ENCODE data around the gene HCFC1R1.
"Not testable (repeated sequence)": the region's sequence is repeated elsewhere in the genome, so short reads cannot be mapped to it uniquely, and the experiment has no call there.

HCFC1R1 gene

GRCh38 chr16:3055734-3056115 is 32.0 kb upstream of the HCFC1R1 start:
- not testable (repeated sequence) for H3K4me3 ChIP-seq (ENCODE audit: low read length); H3K9ac ChIP-seq (ENCODE audit: low read length); H3K4me1 ChIP-seq (ENCODE audit: control insufficient read depth, insufficient read depth, low read length); DNase-seq (ENCODE audit: low read depth); H3K36me3 ChIP-seq (ENCODE audit: control insufficient read depth, insufficient read depth, low read length, severe bottlenecking); H3K9me3 ChIP-seq (ENCODE audit: control insufficient read depth, low read length)
- peaks cover 14% of the 10 kb centered on the region for H3K27me3 ChIP-seq (replicated peaks; ENCODE audit: control insufficient read depth, insufficient read depth, low read length)

- H3K36me3 ChIP-seq (ENCODE audit: control insufficient read depth, insufficient read depth, low read length, severe bottlenecking), result no peaks in the 10 kb centered on the region
- no peak overlapping the region for H3K4me3 ChIP-seq (ENCODE audit: low read length)
- H3K9me3 ChIP-seq (ENCODE audit: control insufficient read depth, low read length), result no peaks in the 10 kb centered on the region
- peaks cover 8% of the 10 kb centered on the region for H3K4me1 ChIP-seq (ENCODE audit: control insufficient read depth, insufficient read depth, low read length)
- peaks cover 20% of the 10 kb centered on the region for H3K27me3 ChIP-seq (replicated peaks; ENCODE audit: control insufficient read depth, insufficient read depth, low read length)
- no peak for DNase-seq (ENCODE audit: low read depth)
- H3K9ac ChIP-seq (ENCODE audit: low read length), result no peak overlapping the region
Measured at GRCh38 chr16:3054965-3055733, 31.4 kb upstream of the HCFC1R1 start.

- not testable (repeated sequence) for H3K9ac ChIP-seq (ENCODE audit: low read length); H3K9me3 ChIP-seq (ENCODE audit: control insufficient read depth, low read length); H3K4me1 ChIP-seq (ENCODE audit: control insufficient read depth, insufficient read depth, low read length); DNase-seq (ENCODE audit: low read depth); H3K4me3 ChIP-seq (ENCODE audit: low read length); H3K36me3 ChIP-seq (ENCODE audit: control insufficient read depth, insufficient read depth, low read length, severe bottlenecking)
- H3K27me3 ChIP-seq (replicated peaks; ENCODE audit: control insufficient read depth, insufficient read depth, low read length), result peaks cover 38% of the 10 kb centered on the region
Measured at GRCh38 chr16:3053330-3053710, 29.6 kb upstream of the HCFC1R1 start.

GRCh38 chr16:3052571-3053329 is 29.0 kb upstream of the HCFC1R1 start:
- H3K36me3 ChIP-seq (ENCODE audit: control insufficient read depth, insufficient read depth, low read length, severe bottlenecking); H3K9me3 ChIP-seq (ENCODE audit: control insufficient read depth, low read length); H3K4me3 ChIP-seq (ENCODE audit: low read length); DNase-seq (ENCODE audit: low read depth); H3K9ac ChIP-seq (ENCODE audit: low read length); H3K4me1 ChIP-seq (ENCODE audit: control insufficient read depth, insufficient read depth, low read length): not testable (repeated sequence)
- peaks cover 42% of the 10 kb centered on the region for H3K27me3 ChIP-seq (replicated peaks; ENCODE audit: control insufficient read depth, insufficient read depth, low read length)

GRCh38 chr16:3051494-3051893 is 27.8 kb upstream of the HCFC1R1 start:
- no peak overlapping the region for H3K9ac ChIP-seq (ENCODE audit: low read length)
- H3K4me3 ChIP-seq (ENCODE audit: low read length), result no peak overlapping the region
- H3K9me3 ChIP-seq (ENCODE audit: control insufficient read depth, low read length), result no peaks in the 10 kb centered on the region
- H3K27me3 ChIP-seq (replicated peaks; ENCODE audit: control insufficient read depth, insufficient read depth, low read length), result peaks cover 51% of the 10 kb centered on the region
- DNase-seq (ENCODE audit: low read depth), result no peak
- H3K36me3 ChIP-seq (ENCODE audit: control insufficient read depth, insufficient read depth, low read length, severe bottlenecking), result no peaks in the 10 kb centered on the region
- no peaks in the 10 kb centered on the region for H3K4me1 ChIP-seq (ENCODE audit: control insufficient read depth, insufficient read depth, low read length)

GRCh38 chr16:3051009-3051408 is 27.3 kb upstream of the HCFC1R1 start:
- H3K4me3 ChIP-seq (ENCODE audit: low read length), result no peak overlapping the region
- H3K9me3 ChIP-seq (ENCODE audit: control insufficient read depth, low read length), result no peaks in the 10 kb centered on the region
- no peak overlapping the region for H3K9ac ChIP-seq (ENCODE audit: low read length)
- DNase-seq (ENCODE audit: low read depth), result no peak
- no peaks in the 10 kb centered on the region for H3K4me1 ChIP-seq (ENCODE audit: control insufficient read depth, insufficient read depth, low read length)
- no peaks in the 10 kb centered on the region for H3K36me3 ChIP-seq (ENCODE audit: control insufficient read depth, insufficient read depth, low read length, severe bottlenecking)
- peaks cover 51% of the 10 kb centered on the region for H3K27me3 ChIP-seq (replicated peaks; ENCODE audit: control insufficient read depth, insufficient read depth, low read length)

- Histone ChIP-seq H3K27me3 (replicated peaks; ENCODE audit: control insufficient read depth, insufficient read depth, low read length) (peaks cover 51% of the 10 kb centered on the region), H3K9me3 (ENCODE audit: control insufficient read depth, low read length) (no peaks in the 10 kb centered on the region), H3K36me3 (ENCODE audit: control insufficient read depth, insufficient read depth, low read length, severe bottlenecking) (no peaks in the 10 kb centered on the region)
Measured at GRCh38 chr16:3050487-3050886, 26.7 kb upstream of the HCFC1R1 start.

GRCh38 chr16:3049921-3050481 is 26.3 kb upstream of the HCFC1R1 start:
- H3K27me3 ChIP-seq (replicated peaks; ENCODE audit: control insufficient read depth, insufficient read depth, low read length), result peaks cover 51% of the 10 kb centered on the region
- H3K36me3 ChIP-seq (ENCODE audit: control insufficient read depth, insufficient read depth, low read length, severe bottlenecking), result no peaks in the 10 kb centered on the region
- no peaks in the 10 kb centered on the region for H3K9me3 ChIP-seq (ENCODE audit: control insufficient read depth, low read length)
- no peak for DNase-seq (ENCODE audit: low read depth)
- H3K4me1 ChIP-seq (ENCODE audit: control insufficient read depth, insufficient read depth, low read length), result peaks cover 2% of the 10 kb centered on the region
- no peak overlapping the region for H3K4me3 ChIP-seq (ENCODE audit: low read length)
- H3K9ac ChIP-seq (ENCODE audit: low read length), result no peak overlapping the region

More at GRCh38 chr16:3050487-3050886, 26.7 kb upstream of the HCFC1R1 start:
- Histone ChIP-seq H3K9ac (ENCODE audit: low read length) (no peak overlapping the region), H3K4me3 (ENCODE audit: low read length) (no peak overlapping the region), H3K4me1 (ENCODE audit: control insufficient read depth, insufficient read depth, low read length) (peaks cover 2% of the 10 kb centered on the region)
- no peak for DNase-seq (ENCODE audit: low read depth)

- H3K4me1 ChIP-seq (ENCODE audit: control insufficient read depth, insufficient read depth, low read length), result peaks cover 2% of the 10 kb centered on the region
- H3K27me3 ChIP-seq (replicated peaks; ENCODE audit: control insufficient read depth, insufficient read depth, low read length), result peaks cover 63% of the 10 kb centered on the region
- no peaks in the 10 kb centered on the region for H3K9me3 ChIP-seq (ENCODE audit: control insufficient read depth, low read length)
- no peaks in the 10 kb centered on the region for H3K36me3 ChIP-seq (ENCODE audit: control insufficient read depth, insufficient read depth, low read length, severe bottlenecking)
- DNase-seq (ENCODE audit: low read depth), result no peak
- H3K4me3 ChIP-seq (ENCODE audit: low read length), result no peak overlapping the region
- H3K9ac ChIP-seq (ENCODE audit: low read length), result no peak overlapping the region
Measured at GRCh38 chr16:3047387-3047720, 23.6 kb upstream of the HCFC1R1 start.

GRCh38 chr16:3046641-3047386 is 23.1 kb upstream of the HCFC1R1 start:
- no peak overlapping the region for H3K9ac ChIP-seq (ENCODE audit: low read length)
- no peak overlapping the region for H3K4me3 ChIP-seq (ENCODE audit: low read length)
- H3K27me3 ChIP-seq (replicated peaks; ENCODE audit: control insufficient read depth, insufficient read depth, low read length), result peaks cover 59% of the 10 kb centered on the region
- H3K36me3 ChIP-seq (ENCODE audit: control insufficient read depth, insufficient read depth, low read length, severe bottlenecking), result no peaks in the 10 kb centered on the region
- peaks cover 2% of the 10 kb centered on the region for H3K4me1 ChIP-seq (ENCODE audit: control insufficient read depth, insufficient read depth, low read length)
- no peaks in the 10 kb centered on the region for H3K9me3 ChIP-seq (ENCODE audit: control insufficient read depth, low read length)
- DNase-seq (ENCODE audit: low read depth), result no peak

All from adipocyte (in vitro differentiated cells).